ENCODE results near the gene MYOD1. TPM values are rescaled to one million over a fixed set of nuclear protein-coding genes. Genes with fewer than 3 reads are reported as not detected.

Gene MYOD1
- total RNA-seq, 1 experiment from 2014 or later, result not detected

DNA sequence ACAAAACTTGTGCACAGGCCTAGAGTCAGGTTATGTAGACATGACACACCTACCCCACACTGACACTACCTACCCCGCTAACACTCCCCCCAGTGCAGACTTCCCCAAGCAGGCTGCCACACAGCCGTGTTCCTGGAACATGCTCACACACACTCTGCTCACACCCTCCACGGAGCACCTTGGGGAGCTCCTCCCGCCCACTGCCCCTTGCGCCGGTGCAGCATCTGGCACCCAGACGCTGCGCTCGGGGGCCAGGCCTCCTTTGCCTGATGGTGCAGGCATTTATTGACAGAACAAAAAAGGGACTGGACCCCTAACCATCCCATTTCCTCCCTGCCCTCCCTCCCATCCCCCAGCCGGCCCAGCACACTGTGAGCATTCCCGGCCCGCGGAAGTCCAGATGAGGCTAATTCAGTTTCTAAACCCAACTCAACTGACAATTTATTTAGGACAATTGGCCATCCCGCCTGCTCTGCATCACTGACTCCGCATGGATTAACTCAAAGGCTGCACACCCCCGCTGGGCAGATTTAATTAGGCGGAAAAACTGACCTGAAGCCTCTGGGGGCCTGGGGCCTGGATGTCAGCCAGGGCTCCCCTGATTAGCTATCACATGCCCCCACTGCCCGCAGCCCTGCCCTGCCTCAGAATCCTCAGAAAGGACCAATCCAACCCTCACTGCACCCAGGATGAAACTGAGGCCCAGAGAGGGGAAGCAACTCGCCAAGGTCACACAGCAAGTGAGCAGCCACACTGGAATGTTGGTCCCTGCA is 45.3 kb downstream of the MYOD1 start:
- no peak for ATAC-seq
- TF ChIP-seq EZH2phosphoT487 (IDR thresholded peaks at IDR 0.05; ENCODE audit: borderline replicate concordance, low read length), result no peak
- BruUV-seq (replicated peaks), result no TSS peak

DNA sequence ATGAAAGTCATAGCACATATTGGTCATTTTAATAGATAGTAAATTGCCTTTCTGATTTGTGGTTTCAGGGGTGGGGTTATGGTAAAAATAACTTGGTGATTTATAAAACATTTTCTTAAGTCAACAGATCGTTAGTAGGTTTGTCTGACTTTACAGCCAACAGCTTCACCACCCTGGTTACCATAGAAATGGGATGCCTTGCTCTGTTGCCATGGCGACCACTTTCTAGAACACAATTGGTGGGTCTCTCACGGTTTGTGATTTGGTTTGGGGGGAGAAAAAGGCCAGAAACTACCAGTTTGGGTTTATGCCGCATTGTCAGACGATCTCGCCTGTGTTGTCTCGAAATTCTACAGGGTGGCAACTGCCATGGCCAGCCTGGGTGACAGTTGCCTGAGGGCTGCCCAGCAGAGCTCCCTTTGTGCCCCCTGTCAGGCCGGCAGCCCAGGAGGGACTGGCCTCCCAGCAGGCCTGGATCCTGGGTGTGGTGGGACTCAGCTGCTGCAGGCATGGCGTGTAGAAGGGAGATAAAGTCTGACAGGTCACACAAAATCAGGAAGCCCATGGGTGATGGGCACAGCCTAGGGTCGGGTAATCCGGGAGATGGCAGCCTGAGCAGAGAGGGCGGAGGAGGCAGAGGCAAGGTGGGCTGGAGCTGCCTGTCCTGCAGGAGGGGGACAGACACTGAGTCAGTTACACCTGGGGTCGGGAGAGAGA is 46.1 kb downstream of the MYOD1 start:
- Histone ChIP-seq H3K9me2 (replicated peaks; ENCODE audit: low read length) (no peaks in the 10 kb centered on the region), H3K9me3 (ENCODE audit: low read length) (no peaks in the 10 kb centered on the region), H3K36me3 (ENCODE audit: low read depth, low read length) (no peaks in the 10 kb centered on the region), H3K4me1 (ENCODE audit: insufficient read depth, low read length) (no peaks in the 10 kb centered on the region), H3K4me2 (ENCODE audit: low read length) (no peak overlapping the region), H4K20me1 (ENCODE audit: low read length) (no peaks in the 10 kb centered on the region), H3K79me2 (ENCODE audit: low read length) (no peaks in the 10 kb centered on the region), H3K9ac (ENCODE audit: low read length) (no peak overlapping the region), H3K4me3 (ENCODE audit: low read length) (no peak overlapping the region), H3K27ac (ENCODE audit: low read length) (no peak overlapping the region), H2AFZ (ENCODE audit: low read length) (no peak overlapping the region), H3F3A (ENCODE audit: low read length, unreplicated experiment) (no peaks in the 10 kb centered on the region), H3K27me3 (ENCODE audit: low read length) (no peaks in the 10 kb centered on the region)
- POLR2A ChIA-PET (ENCODE audit: unreplicated experiment), result no interaction called here
- intact Hi-C loops (cut with micrococcal nuclease), result no loop called here
- TF ChIP-seq, protein P1, sequence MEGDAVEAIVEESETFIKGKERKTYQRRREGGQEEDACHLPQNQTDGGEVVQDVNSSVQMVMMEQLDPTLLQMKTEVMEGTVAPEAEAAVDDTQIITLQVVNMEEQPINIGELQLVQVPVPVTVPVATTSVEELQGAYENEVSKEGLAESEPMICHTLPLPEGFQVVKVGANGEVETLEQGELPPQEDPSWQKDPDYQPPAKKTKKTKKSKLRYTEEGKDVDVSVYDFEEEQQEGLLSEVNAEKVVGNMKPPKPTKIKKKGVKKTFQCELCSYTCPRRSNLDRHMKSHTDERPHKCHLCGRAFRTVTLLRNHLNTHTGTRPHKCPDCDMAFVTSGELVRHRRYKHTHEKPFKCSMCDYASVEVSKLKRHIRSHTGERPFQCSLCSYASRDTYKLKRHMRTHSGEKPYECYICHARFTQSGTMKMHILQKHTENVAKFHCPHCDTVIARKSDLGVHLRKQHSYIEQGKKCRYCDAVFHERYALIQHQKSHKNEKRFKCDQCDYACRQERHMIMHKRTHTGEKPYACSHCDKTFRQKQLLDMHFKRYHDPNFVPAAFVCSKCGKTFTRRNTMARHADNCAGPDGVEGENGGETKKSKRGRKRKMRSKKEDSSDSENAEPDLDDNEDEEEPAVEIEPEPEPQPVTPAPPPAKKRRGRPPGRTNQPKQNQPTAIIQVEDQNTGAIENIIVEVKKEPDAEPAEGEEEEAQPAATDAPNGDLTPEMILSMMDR (conservative IDR thresholded peaks at IDR 0.05; ENCODE audit: low read depth, low read length), result no peak
- no peak for TF ChIP-seq EZH2 (IDR thresholded peaks at IDR 0.05; ENCODE audit: low read length, unreplicated experiment)
- TF ChIP-seq EZH2phosphoT487 (IDR thresholded peaks at IDR 0.05; ENCODE audit: borderline replicate concordance, low read length), result no peak
- ATAC-seq, result no peak
- no peak for DNase-seq
- CTCF ChIA-PET, result no interaction called here
- no TSS peak for BruUV-seq (replicated peaks)

More for the DNA sequence above, 45.3 kb downstream of the MYOD1 start:
- H3K9ac ChIP-seq (ENCODE audit: low read length), result no peak overlapping the region
- no peaks in the 10 kb centered on the region for H3K79me2 ChIP-seq (ENCODE audit: low read length)
- H3K4me2 ChIP-seq (ENCODE audit: low read length), result no peak overlapping the region
- H3K4me3 ChIP-seq (ENCODE audit: low read length), result no peak overlapping the region
- ChIA-PET POLR2A (ENCODE audit: unreplicated experiment) (no interaction called here), CTCF (no interaction called here)
- no peaks in the 10 kb centered on the region for H3F3A ChIP-seq (ENCODE audit: low read length, unreplicated experiment)
- no peak overlapping the region for H3K27ac ChIP-seq (ENCODE audit: low read length)
- no peaks in the 10 kb centered on the region for H3K27me3 ChIP-seq (ENCODE audit: low read length)
- intact Hi-C loops (cut with micrococcal nuclease), result no loop called here
- DNase-seq, result no peak
- H3K36me3 ChIP-seq (ENCODE audit: low read depth, low read length), result no peaks in the 10 kb centered on the region
- H3K4me1 ChIP-seq (ENCODE audit: insufficient read depth, low read length), result 0 out of 2 replicates have a peak, but pooled peaks cover 3% of the 10 kb centered on the region
- no peaks in the 10 kb centered on the region for H4K20me1 ChIP-seq (ENCODE audit: low read length)
- H3K9me2 ChIP-seq (replicated peaks; ENCODE audit: low read length), result no peaks in the 10 kb centered on the region
- no peak overlapping the region for H2AFZ ChIP-seq (ENCODE audit: low read length)
- H3K9me3 ChIP-seq (ENCODE audit: low read length), result no peaks in the 10 kb centered on the region

DNA sequence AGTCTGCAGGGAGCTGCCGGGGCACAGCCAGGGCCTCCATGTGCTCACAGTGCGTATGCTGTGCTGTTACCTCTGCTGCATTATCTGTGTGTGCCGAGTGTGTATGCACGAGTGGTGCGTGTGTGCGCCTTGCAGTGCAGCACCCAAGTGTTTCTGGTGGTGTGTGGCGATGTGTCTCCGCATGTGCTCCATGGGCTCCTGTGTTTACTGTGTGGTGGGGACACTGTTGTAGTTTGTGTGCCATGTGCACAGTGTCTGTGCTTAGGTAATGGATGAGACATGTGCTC is 46.6 kb downstream of the MYOD1 start:
- ATAC-seq, result no peak
- Histone ChIP-seq H3K36me3 (ENCODE audit: low read depth, low read length) (no peaks in the 10 kb centered on the region), H3K9me2 (replicated peaks; ENCODE audit: low read length) (no peaks in the 10 kb centered on the region), H3K79me2 (ENCODE audit: low read length) (no peaks in the 10 kb centered on the region), H3K4me1 (ENCODE audit: insufficient read depth, low read length) (no peaks in the 10 kb centered on the region), H3K9ac (ENCODE audit: low read length) (no peak overlapping the region), H2AFZ (ENCODE audit: low read length) (no peak overlapping the region), H3K27ac (ENCODE audit: low read length) (no peak overlapping the region), H3K4me2 (ENCODE audit: low read length) (no peak overlapping the region), H3K9me3 (ENCODE audit: low read length) (no peaks in the 10 kb centered on the region), H3K4me3 (ENCODE audit: low read length) (no peak overlapping the region), H4K20me1 (ENCODE audit: low read length) (no peaks in the 10 kb centered on the region), H3F3A (ENCODE audit: low read length, unreplicated experiment) (no peaks in the 10 kb centered on the region), H3K27me3 (ENCODE audit: low read length) (no peaks in the 10 kb centered on the region)
- TF ChIP-seq EZH2phosphoT487 (IDR thresholded peaks at IDR 0.05; ENCODE audit: borderline replicate concordance, low read length) (no peak), EZH2 (IDR thresholded peaks at IDR 0.05; ENCODE audit: low read length, unreplicated experiment) (no peak)
- TF ChIP-seq, protein P1 (conservative IDR thresholded peaks at IDR 0.05; ENCODE audit: low read depth, low read length), result no peak
- intact Hi-C loops (cut with micrococcal nuclease), result no loop called here
- CTCF ChIA-PET, result no interaction called here
- no TSS peak for BruUV-seq (replicated peaks)
- DNase-seq, result no peak
- POLR2A ChIA-PET (ENCODE audit: unreplicated experiment), result no interaction called here

Measured in PC-3 (cell line).